H9 (cell line): ENCODE results near the gene KLHL3. TPM values are rescaled to one million over a fixed set of nuclear protein-coding genes. Genes with fewer than 3 reads are reported as not detected.
A peak's percentile ranks its signal among the peaks of the same experiment; 100 is the strongest.

Source experiments
- DNase-seq: peaks from one replicate; pipeline ENCODE4 v3.0.0-alpha.2; 2017
- H2AFZ ChIP-seq: one replicate; pipeline ENCODE4 v1.6.1; 2013; ENCODE audit warnings: mild to moderate bottlenecking, low read length, control low read depth, moderate library complexity
- H2AK5ac ChIP-seq: 2 replicates; pipeline ENCODE4 v1.6.1; 2013; ENCODE audit warnings: low read length, control low read depth, mixed read lengths; ENCODE audit not compliant: insufficient read length
- H2BK120ac ChIP-seq: one replicate; pipeline ENCODE4 v1.6.1; 2013; ENCODE audit warnings: low read depth, mild to moderate bottlenecking, low read length, control low read depth, inconsistent platforms; ENCODE audit not compliant: poor library complexity, severe bottlenecking
- H2BK12ac ChIP-seq: 2 replicates; pipeline ENCODE4 v1.6.1; 2013; ENCODE audit warnings: low read length, control low read depth, mixed read lengths, low read depth; ENCODE audit not compliant: insufficient read length
- H2BK15ac ChIP-seq: 2 replicates; pipeline ENCODE4 v1.6.1; 2013; ENCODE audit warnings: low read depth, low read length, control low read depth
- H2BK20ac ChIP-seq: one replicate; pipeline ENCODE4 v1.6.1; 2013; ENCODE audit warnings: low read depth, mild to moderate bottlenecking, low read length, control low read depth, inconsistent platforms; ENCODE audit not compliant: poor library complexity, severe bottlenecking
- H2BK5ac ChIP-seq: 2 replicates; pipeline ENCODE4 v1.6.1; 2013; ENCODE audit warnings: low read length, control low read depth, mixed read lengths; ENCODE audit not compliant: insufficient read length
- H3K14ac ChIP-seq: 2 replicates; pipeline ENCODE4 v1.6.1; 2013; ENCODE audit warnings: low read length, control low read depth; ENCODE audit not compliant: insufficient read depth
- H3K18ac ChIP-seq: 2 replicates; pipeline ENCODE4 v1.6.1; 2013; ENCODE audit warnings: low read depth, mild to moderate bottlenecking, mixed read lengths, low read length, control low read depth; ENCODE audit not compliant: insufficient read length
- H3K23ac ChIP-seq: 2 replicates; pipeline ENCODE4 v1.6.1; 2013; ENCODE audit warnings: low read length, control low read depth, mixed read lengths, low read depth; ENCODE audit not compliant: insufficient read length
- H3K23me2 ChIP-seq: 2 replicates; pipeline ENCODE4 v1.6.1; 2013; ENCODE audit warnings: low read depth, mild to moderate bottlenecking, mixed read lengths, low read length, control low read depth; ENCODE audit not compliant: insufficient read length, poor library complexity, severe bottlenecking
- H3K27ac ChIP-seq: 2 replicates; pipeline ENCODE4 v1.5.1; 2013; ENCODE audit warnings: low read length, control low read depth, mixed read lengths, low read depth; ENCODE audit not compliant: insufficient read length
- H3K27me3 ChIP-seq: 2 replicates; pipeline ENCODE4 v1.6.1; 2013; ENCODE audit warnings: low read length, control low read depth, inconsistent platforms; ENCODE audit not compliant: insufficient read depth
- H3K4ac ChIP-seq: 2 replicates; pipeline ENCODE4 v1.6.1; 2013; ENCODE audit warnings: low read depth, mild to moderate bottlenecking, control low read depth, inconsistent platforms, low read length, moderate library complexity
- H3K4me1 ChIP-seq: 2 replicates; pipeline ENCODE4 v1.6.1; 2013; ENCODE audit warnings: low read length, control low read depth, inconsistent platforms; ENCODE audit not compliant: insufficient read depth
- H3K4me2 ChIP-seq: 2 replicates; pipeline ENCODE4 v1.6.1; 2013; ENCODE audit warnings: low read length, control low read depth, mixed read lengths; ENCODE audit not compliant: insufficient read length, insufficient read depth
- H3K56ac ChIP-seq: 2 replicates; pipeline ENCODE4 v1.6.1; 2013; ENCODE audit warnings: low read depth, mild to moderate bottlenecking, mixed read lengths, low read length, control low read depth; ENCODE audit not compliant: insufficient read length
- H3K79me1 ChIP-seq: 2 replicates; pipeline ENCODE4 v1.6.1; 2013; ENCODE audit warnings: low read depth, mild to moderate bottlenecking, moderate library complexity, low read length, control low read depth, inconsistent platforms; ENCODE audit not compliant: insufficient read depth, poor library complexity, severe bottlenecking
- H3K79me2 ChIP-seq: 2 replicates; pipeline ENCODE4 v1.6.1; 2013; ENCODE audit warnings: low read length, control low read depth, inconsistent platforms; ENCODE audit not compliant: insufficient read depth
- H3K9ac ChIP-seq: 2 replicates; pipeline ENCODE4 v1.6.1; 2013; ENCODE audit warnings: low read length, control low read depth, mixed read lengths; ENCODE audit not compliant: insufficient read length; ENCODE audit errors: extremely low read depth
- H3K9me3 ChIP-seq: one replicate; pipeline ENCODE4 v1.6.1; 2013; ENCODE audit warnings: low read depth, low read length, inconsistent platforms; ENCODE audit not compliant: control insufficient read depth
- H3T11ph ChIP-seq: one replicate; pipeline ENCODE4 v1.6.1; 2013; ENCODE audit warnings: mild to moderate bottlenecking, low read length, control low read depth, inconsistent platforms
- H4K20me1 ChIP-seq: one replicate; pipeline ENCODE4 v1.6.1; 2013; ENCODE audit not compliant: control insufficient read depth, insufficient read length, insufficient read depth
- H4K5ac ChIP-seq: 2 replicates; pipeline ENCODE4 v1.6.1; 2013; ENCODE audit warnings: low read depth, mild to moderate bottlenecking, mixed read lengths, low read length, control low read depth; ENCODE audit not compliant: insufficient read length
- H4K8ac ChIP-seq: replicated peaks from 2 replicates; pipeline ENCODE4 v1.6.1; 2013; ENCODE audit warnings: low read length, control low read depth, mixed read lengths, low read depth; ENCODE audit not compliant: insufficient read length
- H4K91ac ChIP-seq: 2 replicates; pipeline ENCODE4 v1.6.1; 2013; ENCODE audit warnings: low read depth, mild to moderate bottlenecking, moderate library complexity, mixed read lengths, low read length, control low read depth; ENCODE audit not compliant: insufficient read length
- H3K27ac Mint-ChIP-seq, 3 experiments: 2 replicates in 2 of 3; 3 replicates in 1 of 3; pipeline ENCODE4 v1.8.0; 2020 to 2021; ENCODE audit warnings: mixed read lengths in 3 of 3, mild to moderate bottlenecking in 1 of 3, moderate library complexity in 1 of 3
- H3K27me3 Mint-ChIP-seq: 2 replicates; pipeline ENCODE4 v1.8.0; 2021; ENCODE audit warnings: low read depth, mild to moderate bottlenecking, moderate library complexity, mixed read lengths
- H3K36me3 Mint-ChIP-seq, 3 experiments: 2 replicates in 2 of 3; 3 replicates in 1 of 3; pipeline ENCODE4 v1.8.0; 2020 to 2021; ENCODE audit warnings: low read depth in 3 of 3, mixed read lengths in 3 of 3; ENCODE audit not compliant: insufficient read depth in 1 of 3
- H3K4me1 Mint-ChIP-seq, 2 experiments: 2 replicates each; pipeline ENCODE4 v1.8.0; 2020; ENCODE audit warnings: mixed read lengths in 2 of 2
- H3K4me3 Mint-ChIP-seq, 2 experiments: 2 replicates in 1 of 2; 3 replicates in 1 of 2; pipeline ENCODE4 v1.8.0; 2020 to 2021; ENCODE audit warnings: mild to moderate bottlenecking in 2 of 2, mixed read lengths in 2 of 2, moderate library complexity in 1 of 2
- H3K9me3 Mint-ChIP-seq, 2 experiments: 2 replicates in 1 of 2; 3 replicates in 1 of 2; pipeline ENCODE4 v1.8.0; 2020; ENCODE audit warnings: mild to moderate bottlenecking in 2 of 2, mixed read lengths in 2 of 2, moderate library complexity in 1 of 2
- CTCF ChIP-seq: fragments of 200-600 bp; sonication (generic); conservative IDR thresholded peaks from 3 replicates; pipeline ENCODE4 v1.8.0; 2021; ENCODE audit warnings: antibody characterized with exemption, mild to moderate bottlenecking
- WGBS: extraction: QIAGEN DNeasy Blood & Tissue Kit; methylation state at CpG from one replicate; pipeline ENCODE4 v1.1.7; 2013; ENCODE audit warnings: missing lambda C conversion rate, low lambda C conversion rate, mixed read lengths; ENCODE audit not compliant: insufficient read length; ENCODE audit errors: extremely low coverage; 5-methylcytosine and 5-hydroxymethylcytosine counted together
- total RNA-seq: library from RNA; stranded (reverse); gene quantifications from 2 replicates; pipeline ENCODE4 v1.2.1, GENCODE V29; 2021

The KLHL3 gene
- total RNA-seq, 1 experiment from 2014 or later = 12.8 TPM

GRCh38 chr5:137668637-137669036, 67.3 kb downstream of the KLHL3 start:
- WGBS = no CpG with 5 or more reads among the region's 5 CpGs
- Histone ChIP-seq H2BK20ac (no peak overlapping the region), H3K79me2 (no peaks in the 10 kb centered on the region), H3T11ph (no peak overlapping the region), H4K91ac (no peak overlapping the region), H2BK120ac (no peak overlapping the region), H2BK12ac (no peak overlapping the region), H3K9me3 (no peaks in the 10 kb centered on the region), H3K18ac (no peak overlapping the region), H3K4me2 (no peak overlapping the region), H2BK5ac (no peak overlapping the region), H3K9ac (no peak overlapping the region), H3K56ac (no peak overlapping the region), H3K23ac (no peak overlapping the region), H2BK15ac (no peak overlapping the region), H3K79me1 (no peaks in the 10 kb centered on the region), H2AFZ (no peak overlapping the region), H2AK5ac (no peak overlapping the region), H4K20me1 (no peaks in the 10 kb centered on the region), H3K14ac (no peak overlapping the region), H3K23me2 (no peaks in the 10 kb centered on the region), H3K27me3 (no peaks in the 10 kb centered on the region), H3K27ac (no peak overlapping the region), H3K4ac (no peak overlapping the region), H3K4me1 (no peaks in the 10 kb centered on the region), H4K8ac (no peak overlapping the region), H4K5ac (no peak overlapping the region)
- Mint-ChIP-seq H3K36me3 (no peaks in the 10 kb centered on the region), H3K27ac (peak overlapping the region in 1 of 3 experiments; percentile 16; a peak in 1 of 7 replicates), H3K4me1 (no peaks in the 10 kb centered on the region), H3K9me3 (no peaks in the 10 kb centered on the region), H3K4me3 (no peak overlapping the region), H3K27me3 (no peaks in the 10 kb centered on the region)
- DNase-seq = no peak
- TF ChIP-seq CTCF = no peak
